GM15510 (cell line): Measurements from ENCODE around the gene MGST1.

Experiments
- POLR2A ChIP-seq: IDR thresholded peaks from 3 replicates; pipeline ENCODE4 v1.6.1; 2011; ENCODE audit warnings: borderline replicate concordance; ENCODE audit not compliant: insufficient read length; ENCODE audit errors: extremely low read depth

Gene MGST1

GRCh38 chr12:16385782-16386646 lies 38.6 kb downstream of the MGST1 start:
- no peak for TF ChIP-seq POLR2A

GRCh38 chr12:16387919-16388318 lies 40.5 kb downstream of the MGST1 start:
- no peak for TF ChIP-seq POLR2A

GRCh38 chr12:16389594-16389993 lies 42.1 kb downstream of the MGST1 start:
- no peak for TF ChIP-seq POLR2A

GRCh38 chr12:16392846-16393535 lies 45.5 kb downstream of the MGST1 start:
- TF ChIP-seq POLR2A: no peak

- TF ChIP-seq POLR2A: no peak
Measured at GRCh38 chr12:16399101-16399500, 51.7 kb downstream of the MGST1 start.

GRCh38 chr12:16407346-16407745 lies 59.9 kb downstream of the MGST1 start:
- no peak for TF ChIP-seq POLR2A
